ENCODE results near the gene ATAD3A.

DNA sequence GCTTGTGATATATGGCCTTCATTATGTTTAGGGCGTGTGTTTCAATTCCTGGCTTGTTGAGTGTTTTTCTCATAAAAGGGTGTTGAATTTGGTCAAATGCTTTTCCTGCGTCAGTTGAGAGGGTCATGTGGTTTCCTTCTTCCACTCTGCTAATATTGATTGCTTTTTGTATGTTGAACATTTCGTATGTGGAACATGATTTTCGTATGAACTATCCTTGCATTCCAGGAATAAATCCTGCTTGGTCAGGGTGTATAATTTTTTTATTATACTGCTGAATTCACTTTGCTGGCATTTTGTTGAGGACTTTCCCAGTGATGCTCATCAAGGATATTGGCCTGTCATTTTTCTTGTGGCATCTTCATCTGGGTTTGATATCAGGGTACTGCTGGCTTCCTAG lies 4.7 kb upstream of the ATAD3A start:
- TF ChIP-seq, protein P1, sequence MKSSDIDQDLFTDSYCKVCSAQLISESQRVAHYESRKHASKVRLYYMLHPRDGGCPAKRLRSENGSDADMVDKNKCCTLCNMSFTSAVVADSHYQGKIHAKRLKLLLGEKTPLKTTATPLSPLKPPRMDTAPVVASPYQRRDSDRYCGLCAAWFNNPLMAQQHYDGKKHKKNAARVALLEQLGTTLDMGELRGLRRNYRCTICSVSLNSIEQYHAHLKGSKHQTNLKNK (CRISPR knock-in tag; IDR thresholded peaks at IDR 0.05), result no peak
- TF ChIP-seq, protein P2, sequence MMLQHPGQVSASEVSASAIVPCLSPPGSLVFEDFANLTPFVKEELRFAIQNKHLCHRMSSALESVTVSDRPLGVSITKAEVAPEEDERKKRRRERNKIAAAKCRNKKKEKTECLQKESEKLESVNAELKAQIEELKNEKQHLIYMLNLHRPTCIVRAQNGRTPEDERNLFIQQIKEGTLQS (CRISPR knock-in tag; conservative IDR thresholded peaks at IDR 0.05), result no peak
